Esophagus squamous epithelium (tissue), 5 donors: Measurements from ENCODE around the gene SLC35F4. TPM values are rescaled to one million over a fixed set of nuclear protein-coding genes. Genes with fewer than 3 reads are reported as not detected.

ENCODE experiments used
- DNase-seq: peaks from one replicate; lab custom pipeline; 2025; lab: John Stamatoyannopoulos, UW
- H3K27ac ChIP-seq, 4 donors: fragments of 200-600 bp; sonication (generic); one replicate each; pipeline ENCODE4 v1.5.1; 2016 to 2019; ENCODE audit warnings: mild to moderate bottlenecking in 1 of 4
- H3K27me3 ChIP-seq, 4 donors: fragments of 200-600 bp; sonication (generic); 1 replicate in 3 of 4; 2 replicates in 1 of 4; pipeline versions ENCODE4 v1.5.1 to v1.6.0; 2017 to 2021; ENCODE audit warnings: antibody characterized with exemption in 1 of 4
- H3K36me3 ChIP-seq, 3 donors: fragments of 200-600 bp; sonication (generic); one replicate each; pipeline ENCODE4 v1.5.1; 2016 to 2019
- H3K4me1 ChIP-seq, 3 donors: fragments of 200-600 bp; sonication (generic); one replicate each; pipeline ENCODE4 v1.5.1; 2017 to 2019
- H3K4me3 ChIP-seq, 4 donors: fragments of 200-600 bp; sonication (generic); 1 replicate in 3 of 4; 2 replicates in 1 of 4; pipeline ENCODE4 v1.5.1; 2016 to 2019; ENCODE audit warnings: mild to moderate bottlenecking in 2 of 4, moderate library complexity in 1 of 4
- H3K9me3 ChIP-seq, 3 donors: fragments of 200-600 bp; sonication (generic); one replicate each; pipeline ENCODE4 v1.5.1; 2016 to 2019
- POLR2A ChIP-seq, 4 donors: fragments of 450-650 bp; IDR thresholded peaks; one replicate each; pipeline ENCODE4 v1.6.1; 2017; ENCODE audit warnings: antibody characterized with exemption in 4 of 4, mild to moderate bottlenecking in 4 of 4, moderate library complexity in 3 of 4
- WGBS, 2 donors: methylation state at CpG; one replicate each; pipeline ENCODE4 v1.1.5; 2018; 5-methylcytosine and 5-hydroxymethylcytosine counted together
- intact Hi-C: fragments of 100-400 bp; cut with DNase I; formaldehyde crosslinking; loops from one replicate; pipeline ENCODE4 v1.15.0; 2022
- total RNA-seq, 4 donors: library from RNA; depleted of rRNA; stranded (reverse); fragments of >200 nt; gene quantifications; one replicate each; pipeline ENCODE4 v1.1.0, GENCODE V29; 2016
- TF ChIP-seq, protein P1 (sequence below), 6 experiments: fragments of 450-650 bp in 4 of 6; fragments of 200-600 bp in 2 of 6; sonication (generic) in 2 of 6; IDR thresholded peaks; one replicate each; pipeline ENCODE4 v1.5.1; 2016 to 2019; ENCODE audit warnings: antibody characterized with exemption in 6 of 6, mild to moderate bottlenecking in 4 of 6, moderate library complexity in 4 of 6
- donor health status: DM: yes; HTN: yes; CAD: no.

Gene SLC35F4
- total RNA-seq, 4 donors from 2014 or later, result not detected

- DNase-seq, result no peak
- H3K36me3 ChIP-seq, result no peaks in the 10 kb centered on the region
- no peak overlapping the region for H3K4me3 ChIP-seq
- intact Hi-C loops, result no loop called here
- H3K4me1 ChIP-seq, result no peaks in the 10 kb centered on the region
- WGBS, 2 donors, result 68% methylated on average over 5 of the region's 5 CpGs
- no peak overlapping the region for H3K27ac ChIP-seq
- no peak for TF ChIP-seq POLR2A (IDR thresholded peaks at IDR 0.05)
- TF ChIP-seq, protein P1, sequence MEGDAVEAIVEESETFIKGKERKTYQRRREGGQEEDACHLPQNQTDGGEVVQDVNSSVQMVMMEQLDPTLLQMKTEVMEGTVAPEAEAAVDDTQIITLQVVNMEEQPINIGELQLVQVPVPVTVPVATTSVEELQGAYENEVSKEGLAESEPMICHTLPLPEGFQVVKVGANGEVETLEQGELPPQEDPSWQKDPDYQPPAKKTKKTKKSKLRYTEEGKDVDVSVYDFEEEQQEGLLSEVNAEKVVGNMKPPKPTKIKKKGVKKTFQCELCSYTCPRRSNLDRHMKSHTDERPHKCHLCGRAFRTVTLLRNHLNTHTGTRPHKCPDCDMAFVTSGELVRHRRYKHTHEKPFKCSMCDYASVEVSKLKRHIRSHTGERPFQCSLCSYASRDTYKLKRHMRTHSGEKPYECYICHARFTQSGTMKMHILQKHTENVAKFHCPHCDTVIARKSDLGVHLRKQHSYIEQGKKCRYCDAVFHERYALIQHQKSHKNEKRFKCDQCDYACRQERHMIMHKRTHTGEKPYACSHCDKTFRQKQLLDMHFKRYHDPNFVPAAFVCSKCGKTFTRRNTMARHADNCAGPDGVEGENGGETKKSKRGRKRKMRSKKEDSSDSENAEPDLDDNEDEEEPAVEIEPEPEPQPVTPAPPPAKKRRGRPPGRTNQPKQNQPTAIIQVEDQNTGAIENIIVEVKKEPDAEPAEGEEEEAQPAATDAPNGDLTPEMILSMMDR (IDR thresholded peaks at IDR 0.05), result no peak
- no peaks in the 10 kb centered on the region for H3K27me3 ChIP-seq
- no peaks in the 10 kb centered on the region for H3K9me3 ChIP-seq
Observed at GRCh38 chr14:57559576-57559975, 306.3 kb downstream of the SLC35F4 start.

DNA sequence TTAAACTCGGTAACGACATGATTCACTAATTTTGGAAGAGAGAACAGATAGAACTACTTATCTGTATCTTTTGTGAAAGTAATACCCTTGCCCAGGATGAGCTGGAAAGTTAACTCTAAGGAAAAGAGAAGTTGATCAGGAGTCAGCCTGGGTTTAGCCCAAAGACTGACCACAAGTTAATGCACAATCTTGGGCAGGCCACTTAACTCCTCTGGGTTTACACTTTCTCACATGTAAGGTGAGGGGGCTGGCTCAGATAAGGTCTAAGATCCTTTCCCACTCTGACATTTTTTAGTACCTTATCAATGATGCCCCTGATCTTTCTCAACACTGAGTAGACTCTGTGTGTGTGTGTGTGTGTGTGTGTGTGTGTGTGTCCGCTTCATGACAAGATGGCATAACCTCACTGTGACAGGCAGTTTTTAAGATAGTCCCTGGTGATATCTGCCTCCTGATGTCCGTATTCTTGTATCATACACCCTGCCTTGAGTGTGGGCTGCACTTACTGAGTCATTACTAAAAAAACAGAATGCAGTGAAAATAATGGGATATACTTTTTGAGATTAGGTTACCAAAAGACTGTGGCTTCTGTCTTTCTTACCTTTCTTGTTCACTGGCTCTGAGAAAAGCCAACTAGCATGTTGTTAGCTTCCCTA, 316.0 kb downstream of the SLC35F4 start:
- H3K4me3 ChIP-seq, result no peak overlapping the region
- H3K4me1 ChIP-seq, result no peaks in the 10 kb centered on the region
- H3K27ac ChIP-seq, result no peak overlapping the region
- DNase-seq, result no peak
- peaks cover 0 to 9% (median 8%) of the 10 kb centered on the region in 3 donors for H3K9me3 ChIP-seq
- intact Hi-C loops, result no loop called here
- H3K36me3 ChIP-seq, result no peaks in the 10 kb centered on the region
- H3K27me3 ChIP-seq, result no peaks in the 10 kb centered on the region
- TF ChIP-seq POLR2A (IDR thresholded peaks at IDR 0.05), result no peak
- TF ChIP-seq, protein P1 (IDR thresholded peaks at IDR 0.05), result no peak
- WGBS, 2 donors, result 76 to 81% methylated on average over 4 of the region's 4 CpGs

DNA sequence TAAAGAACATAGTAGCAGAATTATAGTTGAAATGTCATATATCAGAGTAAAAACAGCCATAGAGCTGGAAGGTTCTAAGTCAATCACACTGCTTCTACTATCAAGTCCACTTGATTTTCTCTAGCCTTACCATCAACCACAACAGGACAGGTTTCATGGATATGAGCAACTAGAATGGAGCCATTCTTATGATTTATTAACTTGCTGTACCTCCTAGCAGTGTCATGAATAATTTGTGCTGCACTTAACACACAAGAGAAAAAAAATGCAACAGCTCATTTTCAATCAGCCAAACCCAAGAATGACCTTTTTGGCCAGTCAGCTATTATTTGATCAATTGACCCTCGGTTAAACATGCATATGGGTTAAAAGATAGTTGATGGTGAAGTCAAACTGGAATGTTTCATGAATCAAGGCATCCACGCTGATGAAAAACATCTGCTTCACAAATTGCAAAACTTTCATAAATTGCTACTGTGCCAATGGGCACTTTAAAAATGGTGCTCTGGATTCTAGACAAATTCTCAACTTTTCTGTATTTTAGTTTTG, 316.8 kb downstream of the SLC35F4 start:
- TF ChIP-seq, protein P1 (IDR thresholded peaks at IDR 0.05), result no peak
- no peak for TF ChIP-seq POLR2A (IDR thresholded peaks at IDR 0.05)

DNA sequence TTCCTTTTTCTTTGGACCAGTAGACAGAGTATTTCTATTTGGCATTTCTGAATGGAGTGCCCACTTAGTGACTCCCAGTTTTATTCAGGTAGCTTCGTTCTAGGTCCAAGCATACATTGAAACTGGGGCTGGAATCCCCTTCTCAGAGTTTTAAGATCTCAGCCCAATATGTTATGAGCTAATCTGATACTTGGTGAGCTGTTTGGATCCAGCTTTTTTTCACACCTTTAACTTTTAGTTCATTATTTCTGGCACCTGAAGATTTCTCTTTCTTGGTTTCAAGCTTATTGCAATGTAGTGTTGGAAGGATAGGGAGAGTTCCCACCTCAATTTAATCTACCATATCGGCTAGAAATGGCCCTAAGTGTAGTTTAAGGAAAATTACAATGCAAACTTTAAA, 318.8 kb downstream of the SLC35F4 start:
- TF ChIP-seq, protein P1 (IDR thresholded peaks at IDR 0.05), result no peak
- TF ChIP-seq POLR2A (IDR thresholded peaks at IDR 0.05), result no peak
- no peaks in the 10 kb centered on the region for H3K27me3 ChIP-seq
- peaks cover 0 to 14% (median 0%) of the 10 kb centered on the region in 3 donors for H3K9me3 ChIP-seq
- no peak overlapping the region for H3K4me3 ChIP-seq
- H3K27ac ChIP-seq, result no peak overlapping the region
- no peaks in the 10 kb centered on the region for H3K36me3 ChIP-seq
- no peaks in the 10 kb centered on the region for H3K4me1 ChIP-seq
- no peak for DNase-seq
- intact Hi-C loops, result no loop called here
- 67 to 82% methylated on average over 2 of the region's 2 CpGs for WGBS, 2 donors

More for the DNA sequence above, 316.8 kb downstream of the SLC35F4 start:
- no peak for DNase-seq
- no peak overlapping the region for H3K4me3 ChIP-seq
- no peak overlapping the region for H3K27ac ChIP-seq
- no peaks in the 10 kb centered on the region for H3K27me3 ChIP-seq
- intact Hi-C loops, result no loop called here
- H3K36me3 ChIP-seq, result no peaks in the 10 kb centered on the region
- no peaks in the 10 kb centered on the region for H3K4me1 ChIP-seq
- 53 to 59% methylated on average over 2 of the region's 2 CpGs for WGBS, 2 donors
- H3K9me3 ChIP-seq, result peaks cover 0 to 16% (median 9%) of the 10 kb centered on the region in 3 donors

- no peaks in the 10 kb centered on the region for H3K9me3 ChIP-seq
- H3K27me3 ChIP-seq, result no peaks in the 10 kb centered on the region
- intact Hi-C loops, result no loop called here
- no peak overlapping the region for H3K27ac ChIP-seq
- TF ChIP-seq, protein P1 (IDR thresholded peaks at IDR 0.05), result peak in 5 of 6 experiments; percentile 11 to 63 (median 20)
- TF ChIP-seq POLR2A (IDR thresholded peaks at IDR 0.05), result no peak
- no peak overlapping the region for H3K4me3 ChIP-seq
- WGBS, 2 donors, result 60 to 67% methylated on average over 1 of the region's 1 CpG
- no peaks in the 10 kb centered on the region for H3K4me1 ChIP-seq
- H3K36me3 ChIP-seq, result no peaks in the 10 kb centered on the region
- no peak for DNase-seq
Observed at GRCh38 chr14:57533214-57533613, 332.7 kb downstream of the SLC35F4 start.
